DND-41 (cell line): Measurements from ENCODE around the gene RFTN1.

Experiments used
- EZH2 ChIP-seq: IDR thresholded peaks from 3 replicates; pipeline ENCODE4 v1.6.1; 2012; ENCODE audit warnings: borderline replicate concordance, low read depth, mild to moderate bottlenecking, moderate library complexity, low read length, inconsistent platforms; ENCODE audit not compliant: severe bottlenecking
- TF ChIP-seq, protein P1 (sequence below): IDR thresholded peaks from 2 replicates; pipeline ENCODE4 v1.5.1; 2012; ENCODE audit warnings: borderline replicate concordance, low read length, moderate library complexity, mild to moderate bottlenecking; ENCODE audit not compliant: poor library complexity, severe bottlenecking; ENCODE audit errors: extremely low read depth

DNA sequence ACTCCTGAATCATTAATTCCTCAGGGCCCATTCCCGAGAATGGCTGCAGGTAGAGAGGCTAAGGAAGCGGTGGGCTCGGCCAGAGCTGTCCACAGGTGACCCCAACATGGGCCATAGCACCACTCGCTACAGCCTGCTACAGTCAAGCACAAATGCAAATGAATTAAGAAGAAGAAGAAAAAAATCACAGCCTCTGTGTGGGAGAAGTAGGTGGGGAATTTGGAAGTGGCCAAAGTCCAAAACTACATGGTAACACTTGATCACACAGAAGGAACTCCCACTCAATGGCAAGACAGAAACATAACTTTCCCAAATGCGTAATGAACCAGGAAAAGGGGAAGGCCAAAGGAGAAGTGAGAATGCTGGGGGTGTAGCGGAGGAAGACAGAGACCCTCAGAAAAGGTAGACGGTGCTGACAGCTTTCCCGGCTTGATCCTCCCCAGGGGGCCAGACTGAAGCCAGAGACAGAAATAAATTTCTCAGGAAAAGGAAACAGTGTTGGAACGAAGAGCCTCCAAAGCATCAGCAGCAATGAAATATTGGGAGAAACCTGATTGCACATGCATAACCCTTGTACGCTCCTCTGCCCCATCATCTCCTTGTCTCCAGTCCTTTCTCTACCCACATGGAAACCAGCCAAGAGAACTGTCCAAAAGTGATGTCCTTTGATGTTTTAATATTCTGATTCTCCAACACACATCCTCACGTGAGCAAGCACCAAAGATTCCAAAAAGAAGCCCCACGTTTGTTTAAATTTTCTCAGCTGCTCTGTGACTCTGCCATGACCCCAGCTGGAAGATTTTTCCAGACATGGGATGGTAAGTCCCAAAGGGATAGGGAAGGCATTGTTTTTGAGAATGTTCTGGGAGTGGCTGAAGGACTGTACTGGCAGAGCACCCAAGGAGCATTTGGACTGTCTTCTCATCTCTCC, 140.9 kb downstream of the RFTN1 start:
- no peak for TF ChIP-seq EZH2
- TF ChIP-seq, protein P1, sequence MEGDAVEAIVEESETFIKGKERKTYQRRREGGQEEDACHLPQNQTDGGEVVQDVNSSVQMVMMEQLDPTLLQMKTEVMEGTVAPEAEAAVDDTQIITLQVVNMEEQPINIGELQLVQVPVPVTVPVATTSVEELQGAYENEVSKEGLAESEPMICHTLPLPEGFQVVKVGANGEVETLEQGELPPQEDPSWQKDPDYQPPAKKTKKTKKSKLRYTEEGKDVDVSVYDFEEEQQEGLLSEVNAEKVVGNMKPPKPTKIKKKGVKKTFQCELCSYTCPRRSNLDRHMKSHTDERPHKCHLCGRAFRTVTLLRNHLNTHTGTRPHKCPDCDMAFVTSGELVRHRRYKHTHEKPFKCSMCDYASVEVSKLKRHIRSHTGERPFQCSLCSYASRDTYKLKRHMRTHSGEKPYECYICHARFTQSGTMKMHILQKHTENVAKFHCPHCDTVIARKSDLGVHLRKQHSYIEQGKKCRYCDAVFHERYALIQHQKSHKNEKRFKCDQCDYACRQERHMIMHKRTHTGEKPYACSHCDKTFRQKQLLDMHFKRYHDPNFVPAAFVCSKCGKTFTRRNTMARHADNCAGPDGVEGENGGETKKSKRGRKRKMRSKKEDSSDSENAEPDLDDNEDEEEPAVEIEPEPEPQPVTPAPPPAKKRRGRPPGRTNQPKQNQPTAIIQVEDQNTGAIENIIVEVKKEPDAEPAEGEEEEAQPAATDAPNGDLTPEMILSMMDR, result no peak
